Fibroblast of peridontal ligament (primary cell): Measurements from ENCODE around the gene PURB.
A peak's percentile ranks its signal among the peaks of the same experiment; 100 is the strongest.
"Not testable (repeated sequence)": the region's sequence is repeated elsewhere in the genome, so short reads cannot be mapped to it uniquely, and the experiment has no call there.

Source experiments
- DNase-seq: peaks from one replicate; pipeline ENCODE4 v3.0.0-alpha.2; 2010; ENCODE audit errors: extremely low read depth

The PURB gene

DNA sequence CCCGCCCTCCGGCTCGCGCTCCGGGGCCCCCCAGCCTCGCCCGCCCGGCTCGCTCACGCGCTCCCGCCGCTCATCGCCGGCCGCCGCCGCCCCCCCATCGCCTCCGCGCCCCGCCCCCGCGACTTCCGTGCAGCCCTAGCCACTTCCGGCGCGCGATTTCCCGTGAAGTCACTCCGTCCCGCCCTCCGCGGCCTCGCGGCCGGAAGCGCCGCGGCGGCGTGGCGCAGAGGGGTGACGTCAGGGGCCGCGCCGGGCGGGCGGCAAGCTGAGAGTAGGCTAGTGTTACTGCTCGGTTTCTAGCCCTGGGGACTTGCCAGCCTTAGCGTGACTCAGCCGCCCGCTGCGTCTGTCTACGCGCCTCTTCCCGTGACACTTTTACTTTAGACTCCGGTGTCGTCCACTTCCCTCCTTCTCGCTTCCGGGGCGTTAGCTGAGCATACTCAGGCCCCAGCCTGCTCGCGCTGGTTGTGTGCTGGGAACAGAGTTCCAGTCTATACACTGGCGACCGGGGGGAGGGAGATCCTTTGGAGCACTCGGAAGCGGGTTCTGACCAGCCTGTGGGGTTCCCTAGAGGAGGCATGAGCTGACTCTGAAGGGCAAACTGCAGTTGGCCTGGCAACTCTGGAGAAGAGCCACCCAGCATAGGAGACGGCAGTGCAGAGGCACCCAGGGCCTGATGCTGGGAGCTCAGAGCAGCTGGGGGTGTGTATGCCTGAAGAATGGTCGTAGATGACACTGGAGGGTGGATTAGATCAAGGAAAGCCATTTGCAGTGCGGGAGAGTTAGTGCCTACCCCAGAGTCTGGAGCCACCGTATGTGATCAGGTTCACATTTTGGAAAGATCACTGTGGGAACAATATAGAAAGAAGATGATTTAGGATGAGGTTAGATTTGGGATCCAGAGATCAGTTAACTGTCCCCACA is at the start of gene PURB:
TSS of gene PURB (minus strand) at position 137 of the 924 bp plus-strand sequence. CDS start 182 bp downstream, outside the sequence.
- peak; percentile 97 for DNase-seq

DNA sequence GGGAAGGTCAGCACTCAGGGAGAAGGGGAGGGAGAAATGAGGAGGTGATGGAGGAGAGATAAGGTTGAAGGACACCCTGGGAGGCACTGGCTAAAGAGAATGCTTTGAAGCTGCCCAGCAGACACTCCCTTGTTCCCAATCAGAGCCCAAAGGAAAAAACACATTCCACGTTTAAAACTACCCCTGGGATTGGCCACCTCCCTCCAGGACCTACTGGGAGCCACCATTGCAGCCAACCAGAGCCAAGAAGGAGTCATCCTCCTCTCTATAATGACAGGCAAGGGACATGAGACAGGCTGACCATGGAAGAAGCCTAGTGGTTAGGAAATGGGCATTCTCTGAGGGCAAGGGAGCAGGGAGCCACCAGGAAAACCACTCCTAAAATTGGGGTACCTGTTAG is 49.7 kb upstream of the PURB start:
- no peak for DNase-seq

DNA sequence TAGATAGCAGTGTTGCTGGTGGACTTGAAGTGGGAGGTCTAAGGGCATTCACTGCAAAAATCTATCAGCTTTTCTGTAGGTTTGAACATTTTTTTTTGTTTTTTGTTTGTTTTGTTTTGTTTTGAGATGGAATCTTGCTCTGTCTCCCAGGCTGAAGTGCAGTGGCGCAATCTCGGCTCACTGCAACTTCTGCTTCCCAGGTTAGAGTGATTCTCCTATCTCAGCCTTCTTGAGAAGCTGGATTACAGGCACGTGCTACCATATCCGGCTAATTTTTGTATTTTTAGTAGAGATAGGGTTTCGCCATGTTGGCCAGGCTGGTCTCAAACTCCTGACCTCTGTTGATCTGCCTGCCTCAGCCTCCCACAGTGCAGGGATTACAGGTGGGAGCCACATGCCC is 49.2 kb upstream of the PURB start:
- not testable (repeated sequence) for DNase-seq

DNA sequence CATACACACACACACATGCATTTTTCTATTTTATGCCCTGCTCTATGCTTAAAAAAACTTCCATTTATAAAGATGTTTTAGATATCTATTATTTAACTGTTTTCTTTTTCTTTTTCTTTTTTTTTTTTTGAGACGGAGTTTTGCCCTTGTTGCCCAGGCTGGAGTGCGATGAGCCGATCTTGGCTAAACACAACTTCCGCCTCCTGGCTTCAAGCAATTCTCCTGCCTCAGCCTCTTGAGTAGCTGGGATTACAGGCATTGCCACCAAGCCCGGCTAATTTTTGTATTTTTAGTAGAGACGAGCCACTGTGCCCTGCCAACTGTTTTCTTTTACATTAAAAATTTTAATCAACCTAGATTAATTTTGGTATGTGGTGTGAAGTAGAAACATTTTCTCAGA is 45.6 kb upstream of the PURB start:
- DNase-seq = no peak

DNA sequence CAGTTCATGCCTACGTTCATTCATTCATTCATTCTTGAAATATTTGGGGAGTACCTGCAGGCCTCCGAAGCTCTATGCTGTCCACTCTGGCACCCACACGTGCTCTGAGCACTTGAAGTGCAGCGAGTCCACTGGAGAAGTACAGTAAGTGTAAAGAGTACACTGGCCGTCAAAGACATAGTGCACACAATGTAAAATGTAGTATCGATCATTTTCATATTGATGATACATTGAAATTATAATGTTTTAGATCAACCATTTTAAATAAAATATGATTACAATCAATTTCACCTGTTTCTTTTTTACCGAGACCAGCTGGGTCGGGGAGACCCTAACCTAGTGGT is 37.0 kb upstream of the PURB start:
- no peak for DNase-seq

DNA sequence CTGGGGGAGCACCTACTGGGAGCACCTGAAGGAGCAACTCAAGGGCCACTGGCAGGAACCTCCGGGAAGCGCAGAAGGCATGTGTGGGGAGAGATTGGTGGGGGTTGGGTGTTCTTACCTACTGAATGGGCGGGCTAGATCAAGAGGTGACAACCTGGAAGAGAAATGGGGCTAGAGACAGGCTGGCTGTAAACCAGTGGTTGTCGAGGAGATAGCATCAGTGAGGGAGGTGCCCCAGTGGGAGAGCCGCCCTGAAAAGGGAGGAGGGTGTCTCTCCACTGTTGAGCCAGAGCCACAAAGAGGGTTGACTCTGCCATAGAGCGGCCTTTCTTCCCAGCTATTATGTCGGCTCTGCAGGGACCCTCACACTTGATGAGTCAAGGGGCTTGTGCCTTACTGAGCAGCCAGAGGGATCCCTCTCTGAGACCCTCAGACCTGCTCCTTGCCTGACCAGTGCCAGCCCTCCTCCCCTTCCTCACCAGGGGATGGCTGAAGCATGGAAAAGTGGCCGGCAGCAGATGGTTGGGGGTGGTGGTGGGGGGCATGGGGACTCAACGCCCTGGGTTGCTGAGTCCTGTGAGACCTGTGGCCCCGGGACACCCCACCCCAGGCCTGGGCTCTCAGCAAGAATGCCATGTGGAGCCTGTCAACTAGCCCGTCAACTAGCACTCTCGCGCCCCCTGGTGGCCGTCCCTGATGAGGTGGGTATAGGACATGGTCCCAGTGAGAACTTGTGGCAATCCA is 36.4 kb upstream of the PURB start:
- peak; percentile 67 for DNase-seq

DNA sequence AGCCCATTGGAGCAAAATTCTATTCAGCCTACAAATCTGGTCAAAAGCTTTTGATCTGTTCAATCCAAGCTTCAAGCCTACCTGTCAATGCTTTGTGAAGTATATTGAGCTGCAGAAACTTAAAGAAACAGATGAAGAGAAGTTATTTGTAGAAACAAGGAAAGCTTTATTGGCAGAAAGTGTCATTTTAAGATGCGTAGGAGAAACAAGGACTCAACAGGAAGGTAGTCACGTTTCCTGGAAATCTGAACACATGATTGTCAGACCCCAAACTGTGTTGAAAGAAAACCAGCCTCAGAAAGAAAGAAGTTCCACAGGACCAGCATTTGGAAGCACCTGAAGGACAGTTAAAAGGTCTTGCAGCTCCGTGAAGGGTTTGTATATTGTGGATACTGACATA is 34.8 kb upstream of the PURB start:
- DNase-seq = no peak

DNA sequence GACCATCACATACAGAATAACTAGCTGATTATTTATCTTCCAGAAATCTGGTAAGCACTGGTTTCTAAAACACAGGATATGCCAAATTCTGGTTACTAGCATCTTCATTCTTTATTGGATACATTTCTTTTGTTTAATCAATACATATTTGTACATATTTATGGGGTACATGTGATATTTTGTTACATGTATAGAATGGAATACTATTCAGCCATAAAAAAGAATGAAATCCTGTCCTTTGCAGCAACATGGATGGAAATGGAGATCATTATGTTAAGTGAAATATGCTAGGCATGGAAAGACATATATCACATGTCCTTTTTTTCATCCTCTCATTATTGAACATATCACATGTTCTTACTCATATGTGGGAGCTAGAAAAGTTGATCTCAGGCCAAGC is 32.7 kb upstream of the PURB start:
- no peak for DNase-seq

DNA sequence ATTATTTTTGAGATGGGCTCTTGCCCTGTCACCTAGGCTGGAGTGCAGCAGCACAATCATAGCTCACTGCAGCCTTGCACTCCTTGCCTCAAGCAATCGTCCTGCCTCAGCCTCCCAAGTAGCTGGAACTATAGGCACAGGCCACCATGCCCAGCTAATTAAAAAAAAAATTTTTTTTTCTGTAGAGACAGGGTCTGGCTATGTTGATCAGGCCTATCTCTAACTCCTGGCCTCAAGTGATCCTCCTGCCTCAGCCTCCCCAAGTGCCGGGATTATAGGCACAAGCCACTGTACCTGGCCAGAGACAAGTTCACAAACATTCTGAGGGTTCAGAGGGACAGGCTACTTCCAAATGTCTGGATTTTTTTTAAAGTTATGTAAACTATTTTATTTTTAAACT is 32.1 kb upstream of the PURB start:
- no peak for DNase-seq

DNA sequence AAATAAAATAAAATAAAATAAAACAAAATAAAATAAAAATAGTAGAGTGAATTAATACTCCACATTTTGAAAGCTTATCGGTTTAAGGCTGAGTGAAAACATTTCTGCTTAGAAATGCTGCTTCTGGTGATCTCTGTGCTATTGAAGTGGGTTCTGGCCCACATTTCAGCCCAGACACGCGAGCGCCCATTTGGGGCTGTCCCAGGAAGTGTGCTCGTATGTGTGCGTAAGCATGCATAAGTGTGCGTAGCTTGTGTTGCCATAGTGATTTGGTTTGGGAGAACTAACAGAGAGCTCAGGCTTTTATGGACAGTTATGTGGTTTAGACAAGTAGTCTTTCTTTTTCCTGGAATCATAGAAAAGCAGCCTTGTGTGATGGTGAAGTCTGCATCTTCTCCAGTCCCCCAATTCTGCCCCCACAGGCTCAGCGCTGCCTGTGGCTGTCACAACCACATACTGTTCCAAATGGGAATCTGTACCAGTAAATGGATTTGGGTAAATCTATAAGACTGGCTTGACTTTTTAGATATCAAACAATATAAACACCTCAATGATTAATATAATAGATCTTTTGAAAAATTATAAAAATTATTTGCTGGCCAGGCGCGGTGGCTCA is 29.8 kb upstream of the PURB start:
- peak; percentile 26 for DNase-seq

DNA sequence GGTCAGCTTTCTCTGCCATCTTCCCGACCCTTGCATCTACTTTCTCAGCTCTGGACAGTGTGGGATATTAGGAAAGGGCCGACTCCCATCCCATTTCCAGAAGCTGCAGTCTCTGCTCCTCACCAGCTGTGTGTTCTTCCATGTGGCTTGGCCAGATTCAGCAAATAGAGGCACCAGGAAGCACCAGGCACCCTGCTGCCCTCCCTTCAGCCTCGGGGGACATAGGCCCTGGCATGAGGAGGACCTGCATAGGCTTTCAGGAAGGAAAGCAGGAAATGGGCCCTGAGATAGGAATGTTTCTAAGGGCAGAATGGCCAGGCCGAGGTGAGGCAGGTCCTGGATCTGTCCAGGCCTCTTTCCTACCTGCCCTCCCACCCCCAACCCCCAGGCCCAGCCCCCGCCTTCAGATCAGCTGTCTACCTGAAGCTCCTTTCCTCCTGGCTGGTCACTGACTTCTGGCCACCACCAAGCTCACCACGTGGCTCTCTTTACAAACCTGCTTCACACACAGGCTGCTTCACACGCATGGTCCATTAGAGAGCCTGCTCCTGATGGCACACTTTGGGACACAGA is 27.5 kb upstream of the PURB start:
- no peak for DNase-seq

DNA sequence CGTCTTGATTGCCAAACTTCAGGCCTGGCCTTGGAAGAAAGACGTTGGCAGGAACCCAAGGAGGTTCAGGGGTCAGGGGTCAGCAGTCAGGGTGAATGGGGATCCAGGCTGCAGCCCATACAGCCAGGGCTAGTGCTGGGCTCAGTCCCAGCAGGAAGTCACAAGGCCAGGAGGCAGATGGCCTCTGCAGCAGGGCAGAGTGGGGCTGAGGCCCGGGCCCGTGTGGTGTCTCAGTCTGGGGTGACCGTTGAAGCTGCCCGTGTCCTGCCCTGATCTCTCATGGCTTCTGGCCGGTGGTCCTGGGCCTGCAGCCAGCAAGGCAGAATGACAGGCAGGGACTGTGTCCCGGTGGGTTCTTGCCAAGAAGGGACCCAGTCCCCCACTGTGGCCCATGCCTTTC is 26.6 kb upstream of the PURB start:
- DNase-seq = no peak

DNA sequence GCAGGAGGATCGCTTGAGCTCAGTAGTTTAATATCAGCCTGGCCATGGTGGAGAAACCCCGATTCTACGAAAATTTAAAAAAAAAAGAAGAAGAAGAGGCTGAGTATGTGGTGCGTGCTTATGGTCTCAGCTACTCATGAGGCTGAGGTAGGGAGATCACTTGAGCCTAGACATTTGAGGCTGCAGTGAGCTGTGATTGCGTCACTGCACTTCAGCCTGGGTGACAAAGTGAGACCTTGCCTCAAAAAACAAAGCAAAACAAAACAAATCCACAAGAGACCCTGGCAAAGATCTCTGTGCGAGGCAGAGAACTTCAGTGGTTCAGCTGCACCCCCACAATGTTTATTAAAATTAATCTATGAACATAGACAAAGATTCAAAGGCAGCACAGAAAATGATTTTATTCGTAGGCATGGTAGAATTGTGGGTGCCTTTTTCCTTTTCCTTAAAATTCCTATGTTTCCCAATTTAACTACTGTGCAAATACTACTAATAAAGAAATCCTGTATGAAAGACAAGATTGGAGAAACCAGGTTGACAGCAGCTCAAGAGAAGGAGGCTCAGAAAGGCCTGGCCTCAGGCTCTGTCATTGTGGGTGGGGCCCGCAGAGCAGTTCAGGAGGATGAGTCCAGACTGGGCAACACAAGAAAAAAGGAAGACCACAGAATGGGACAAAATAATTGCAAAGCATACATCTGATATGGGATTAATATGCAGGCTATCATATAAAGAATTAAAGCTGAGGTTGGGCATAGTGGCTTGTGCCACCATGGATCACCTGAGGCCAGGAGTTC is 24.5 kb upstream of the PURB start:
- DNase-seq = no peak

DNA sequence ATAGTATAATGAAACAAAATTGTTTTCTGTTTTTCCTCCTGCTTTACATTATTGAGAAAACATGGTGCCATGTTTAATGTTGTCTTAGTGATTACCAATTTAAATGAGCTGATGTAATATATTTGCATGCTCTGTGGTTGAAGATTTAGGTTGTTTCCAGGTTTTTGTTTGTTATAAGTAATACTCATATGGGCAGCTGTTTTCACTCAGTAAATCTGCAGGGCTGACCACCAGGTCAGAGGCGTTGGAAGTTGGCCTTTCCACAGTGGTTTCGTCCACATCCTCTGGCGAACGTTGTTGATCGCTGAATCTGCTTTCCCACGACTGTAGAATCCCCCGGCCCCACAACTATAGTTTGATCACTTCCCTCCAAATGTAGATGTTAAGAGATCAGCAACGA is 21.6 kb upstream of the PURB start:
- DNase-seq = no peak

DNA sequence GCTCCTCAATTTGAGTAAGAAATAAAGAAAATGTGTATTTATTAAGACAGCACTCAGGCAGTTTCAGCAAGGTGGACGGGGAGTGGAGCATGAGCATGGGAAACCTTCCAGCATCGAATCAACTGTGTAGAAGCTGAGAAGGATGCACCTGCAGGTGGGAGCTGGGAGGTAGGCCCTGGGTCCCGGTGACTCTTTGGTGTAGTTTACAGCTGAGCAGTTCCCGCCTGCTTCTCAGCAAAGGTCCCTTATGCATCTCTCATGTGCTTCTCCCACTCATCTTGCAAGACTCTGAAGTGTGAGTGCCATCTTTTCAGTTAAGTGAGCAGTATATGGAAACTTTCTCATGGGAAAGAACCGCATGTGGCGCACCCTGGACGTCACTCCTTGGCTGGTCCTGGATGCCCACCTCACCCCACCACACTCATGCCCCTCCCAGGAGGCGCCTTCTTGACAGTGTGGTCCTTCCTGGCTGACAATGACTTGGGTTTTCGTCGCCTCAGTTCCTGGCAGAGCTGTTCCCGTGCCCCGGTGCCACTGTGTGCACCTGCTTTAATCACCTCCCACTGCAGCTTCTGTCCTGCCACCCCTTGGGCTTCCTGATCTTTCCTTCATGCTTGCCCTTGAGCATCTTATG is 19.8 kb upstream of the PURB start:
- DNase-seq = no peak

DNA sequence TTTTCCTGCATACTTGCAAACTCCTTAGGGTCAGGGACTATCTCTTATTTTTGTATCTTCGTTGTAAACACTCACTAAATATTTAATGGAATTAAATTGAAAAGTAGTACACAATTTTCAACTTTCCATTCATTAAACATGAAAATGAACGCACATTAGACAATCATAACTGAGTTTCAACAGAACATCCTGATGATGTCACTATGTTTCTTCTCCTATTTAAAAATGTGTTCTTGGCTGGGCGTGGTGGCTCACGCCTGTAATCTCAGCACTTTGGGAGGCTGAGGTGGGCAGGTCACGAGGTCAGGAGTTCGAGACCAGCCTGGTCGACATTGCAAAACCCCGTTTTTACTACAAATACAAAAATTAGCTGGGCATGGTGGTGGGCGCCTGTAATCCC is 14.1 kb upstream of the PURB start:
- DNase-seq = no peak

DNA sequence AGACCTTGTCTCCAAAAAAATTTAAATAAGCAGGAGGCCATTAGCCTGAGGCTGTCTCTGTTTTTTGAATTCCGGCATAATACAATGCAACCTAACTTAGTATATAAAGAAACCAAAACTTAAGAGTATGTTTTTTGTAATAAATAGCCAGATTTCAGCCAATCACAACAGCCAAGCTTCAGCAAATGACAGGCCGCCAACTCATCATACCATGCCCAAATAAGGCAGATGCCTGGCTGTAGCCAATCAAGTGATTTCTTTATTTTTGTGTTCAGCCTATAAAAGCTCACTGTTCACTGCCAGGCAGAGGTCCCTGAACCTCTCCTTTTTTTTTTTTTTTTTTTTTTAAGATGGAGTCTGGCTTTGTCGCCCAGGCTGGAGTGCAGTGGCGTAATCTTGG is 12.7 kb upstream of the PURB start:
- DNase-seq = no peak

DNA sequence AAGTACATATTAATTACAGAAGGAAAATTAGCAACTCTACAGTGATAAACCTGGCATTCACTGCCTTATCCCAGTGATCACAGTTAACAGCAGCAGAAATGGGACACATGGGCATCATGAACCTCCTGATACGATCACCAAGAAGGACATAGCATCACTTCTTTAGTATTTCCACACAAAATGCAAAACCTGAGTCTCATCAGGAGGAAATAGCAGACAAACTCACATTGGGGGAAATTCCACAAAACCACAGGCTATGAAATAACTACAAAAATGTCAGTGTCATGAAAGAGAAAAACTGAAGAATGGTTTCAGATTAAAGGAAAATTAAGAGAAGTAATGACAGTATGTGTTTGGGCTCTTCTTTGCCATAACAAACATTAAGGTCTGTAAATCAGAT is 12.0 kb upstream of the PURB start:
- DNase-seq = no peak

DNA sequence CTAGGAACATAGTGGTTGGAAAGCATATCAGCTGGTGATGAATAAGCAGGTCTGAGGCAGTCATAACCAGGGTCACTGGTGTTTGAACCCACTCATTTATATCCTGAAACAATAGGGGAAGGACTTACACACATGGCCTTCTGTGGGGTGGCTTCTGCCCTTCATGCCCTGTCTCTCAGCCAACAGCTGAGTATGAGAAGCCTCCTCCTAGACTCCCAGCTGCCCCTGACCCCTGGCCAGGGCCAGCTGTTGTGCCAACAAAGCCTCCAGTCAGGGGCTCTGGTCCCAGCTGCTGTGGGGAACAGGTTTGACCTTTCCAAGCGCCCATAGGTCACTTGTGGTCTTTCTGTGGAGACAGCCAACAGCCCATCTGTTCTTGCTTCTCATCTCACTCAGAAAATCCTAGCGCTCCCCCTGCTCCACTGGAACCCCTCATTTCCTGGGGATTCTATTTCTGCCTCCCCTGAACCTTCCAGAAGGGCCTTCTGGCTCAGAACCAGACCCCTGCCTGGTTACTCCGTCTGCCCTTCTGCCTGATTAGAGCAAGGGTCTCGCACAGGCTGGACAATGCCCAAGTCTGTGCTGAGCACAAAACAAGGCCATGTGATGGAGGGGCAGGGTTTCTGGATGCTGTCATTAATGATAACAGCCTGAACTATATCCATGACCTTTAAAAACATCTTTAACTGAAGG is 9.7 kb upstream of the PURB start:
- DNase-seq = no peak

DNA sequence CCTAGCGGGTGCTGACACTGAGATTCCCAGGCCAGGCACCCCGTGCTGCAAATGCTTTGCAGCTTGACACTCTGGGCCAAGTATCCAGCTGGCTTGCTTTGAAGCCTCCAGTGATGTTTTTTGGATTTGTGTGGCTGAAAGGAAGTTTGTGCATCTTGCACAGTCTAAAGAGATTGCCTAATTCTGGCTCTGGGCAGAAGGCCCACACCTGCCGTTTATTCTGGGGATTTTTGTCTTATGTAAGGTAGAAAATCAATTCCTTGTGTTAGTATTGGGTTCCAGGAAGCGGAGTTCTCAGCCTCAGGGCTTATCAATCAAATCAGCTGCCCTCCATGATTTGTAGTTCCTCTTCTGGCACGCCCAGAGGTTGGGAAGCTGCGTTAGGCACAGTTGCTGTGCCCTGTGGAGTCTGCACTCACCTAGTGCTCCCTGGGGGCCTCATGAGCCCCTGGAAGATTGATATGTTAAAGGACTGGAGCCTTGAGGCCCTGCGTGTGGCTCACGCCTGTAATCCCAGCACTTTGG is 8.4 kb upstream of the PURB start:
- no peak for DNase-seq
